ENCODE results near the gene IGSF9B.

DNA sequence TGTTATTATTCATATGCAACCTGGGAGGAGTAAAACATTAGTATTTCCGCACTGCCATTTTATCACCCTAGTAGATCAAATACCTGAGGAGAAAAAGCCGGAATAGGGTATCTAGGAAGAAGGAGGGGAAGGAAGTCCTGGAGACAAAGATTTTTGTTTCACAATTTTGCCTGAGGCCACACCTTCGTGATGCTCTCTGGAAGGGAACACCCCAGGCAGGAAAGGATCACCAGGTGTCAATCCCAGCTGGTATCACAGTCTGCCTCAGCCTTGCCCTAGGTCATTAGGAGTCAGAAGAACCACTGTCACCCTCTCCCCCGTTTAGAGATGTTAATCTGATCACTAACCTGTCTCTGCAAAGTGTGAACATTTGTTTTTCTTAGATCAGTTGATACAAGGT, 35.4 kb upstream of the IGSF9B start:
- TF ChIP-seq EZH2 (IDR thresholded peaks at IDR 0.05; ENCODE audit: insufficient read depth, low read length) (no peak), CTCF (IDR thresholded peaks at IDR 0.05; ENCODE audit: insufficient read depth, low read depth, low read length) (no peak)
